Left forelimb (tissue), 1 donor: Measurements from ENCODE around the gene DDX19B.
"Not testable (repeated sequence)": the region's sequence is repeated elsewhere in the genome, so short reads cannot be mapped to it uniquely, and the experiment has no call there.

ENCODE experiments used
- DNase-seq: peaks from one replicate; pipeline ENCODE4 v3.0.0-alpha.2; 2018; ENCODE audit warnings: low spot score

DDX19B gene

GRCh38 chr16:70287304-70287971, 11.5 kb upstream of the DDX19B start:
- DNase-seq, result not testable (repeated sequence)

GRCh38 chr16:70289229-70290094, 9.5 kb upstream of the DDX19B start, which contains the start of gene AARS1:
Gene AARS1, minus strand, starts transcription at chr16:70289506. Its CDS starts 6,743 bp downstream, at chr16:70282763.
- peak; percentile 95 for DNase-seq

GRCh38 chr16:70290949-70291519, 8.0 kb upstream of the DDX19B start:
- no peak for DNase-seq

- DNase-seq, result not testable (repeated sequence)
Observed at GRCh38 chr16:70292148-70292547, 6.8 kb upstream of the DDX19B start.

- no peak for DNase-seq
Observed at GRCh38 chr16:70294385-70295025, 4.5 kb upstream of the DDX19B start.

- DNase-seq, result no peak
Observed at GRCh38 chr16:70295634-70296033, 3.4 kb upstream of the DDX19B start.

GRCh38 chr16:70301121-70301520, 2.1 kb downstream of the DDX19B start:
- no peak for DNase-seq

- no peak for DNase-seq
Observed at GRCh38 chr16:70302745-70303144, 3.8 kb downstream of the DDX19B start.

GRCh38 chr16:70304892-70305448, 6.0 kb downstream of the DDX19B start:
- DNase-seq, result no peak

GRCh38 chr16:70306880-70307279, 7.9 kb downstream of the DDX19B start:
- DNase-seq, result no peak

GRCh38 chr16:70307726-70308125, 8.7 kb downstream of the DDX19B start:
- DNase-seq, result not testable (repeated sequence)

- DNase-seq, result no peak
Observed at GRCh38 chr16:70320121-70320520, 21.1 kb downstream of the DDX19B start.

GRCh38 chr16:70324998-70325747, 26.2 kb downstream of the DDX19B start:
- DNase-seq, result no peak

- DNase-seq, result no peak
Observed at GRCh38 chr16:70331091-70331490, 32.1 kb downstream of the DDX19B start.

- no peak for DNase-seq
Observed at GRCh38 chr16:70331588-70332358, 32.8 kb downstream of the DDX19B start.

- DNase-seq, result not testable (repeated sequence)
Observed at GRCh38 chr16:70332728-70333127, 33.7 kb downstream of the DDX19B start.

GRCh38 chr16:70337814-70338213, 38.8 kb downstream of the DDX19B start:
- no peak for DNase-seq

GRCh38 chr16:70341600-70341999, 42.6 kb downstream of the DDX19B start:
- DNase-seq, result no peak

- no peak for DNase-seq
Observed at GRCh38 chr16:70342016-70342415, 43.0 kb downstream of the DDX19B start.

- DNase-seq, result no peak
Observed at GRCh38 chr16:70345840-70346239, 46.9 kb downstream of the DDX19B start.
